GM21619 (cell line): ENCODE measurements around the gene ZNF709.
A peak's percentile ranks its signal among the peaks of the same experiment; 100 is the strongest.
"Not testable (repeated sequence)": the region's sequence is repeated elsewhere in the genome, so short reads cannot be mapped to it uniquely, and the experiment has no call there.

ENCODE experiments used
- ATAC-seq: cut with Tn5 transposase; IDR thresholded peaks from one replicate; pipeline ENCODE4 v1.9.1; 2021; ENCODE audit not compliant: unreplicated experiment

ZNF709 gene

DNA sequence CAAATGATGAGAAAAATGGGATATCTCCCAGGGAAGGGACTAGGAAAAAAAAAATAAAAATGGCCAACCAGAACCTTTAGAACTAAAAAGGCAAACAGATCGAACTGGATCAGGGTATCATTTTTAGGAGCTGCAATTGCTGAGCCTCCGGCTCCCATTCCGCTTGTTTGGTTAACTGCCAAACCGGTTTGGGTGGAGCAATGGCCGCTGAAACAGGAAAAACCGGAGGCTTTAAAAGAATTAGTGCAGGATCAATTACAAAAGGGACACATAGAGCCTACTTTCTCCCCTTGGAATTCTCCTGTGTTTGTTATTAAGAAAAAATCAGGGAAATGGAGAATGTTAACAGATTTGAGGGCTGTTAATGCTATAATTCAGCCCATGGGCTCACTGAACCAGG lies 31.1 kb downstream of the ZNF709 start:
- ATAC-seq: no peak

DNA sequence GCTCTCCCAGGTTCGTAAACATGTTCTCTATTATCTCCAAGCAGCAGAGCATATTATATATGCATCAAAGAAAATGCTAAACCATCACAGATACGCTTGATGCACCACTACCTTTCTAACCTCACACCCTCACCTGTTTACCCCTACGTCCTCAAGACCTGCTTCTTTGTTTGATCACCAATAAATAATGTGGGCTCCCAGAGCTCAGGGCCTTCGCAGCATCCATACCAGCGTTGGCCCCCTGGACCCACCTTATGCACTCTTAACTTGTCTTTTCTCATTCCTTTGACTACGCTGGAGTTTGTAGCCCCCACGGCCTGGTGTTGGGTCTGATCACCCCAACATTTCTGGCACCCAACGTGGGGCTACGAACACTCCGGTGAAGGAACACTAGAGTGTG lies 33.8 kb downstream of the ZNF709 start:
- ATAC-seq: no peak

GRCh38 chr19:12448808-12449207 lies 35.8 kb downstream of the ZNF709 start:
- ATAC-seq: no peak

DNA sequence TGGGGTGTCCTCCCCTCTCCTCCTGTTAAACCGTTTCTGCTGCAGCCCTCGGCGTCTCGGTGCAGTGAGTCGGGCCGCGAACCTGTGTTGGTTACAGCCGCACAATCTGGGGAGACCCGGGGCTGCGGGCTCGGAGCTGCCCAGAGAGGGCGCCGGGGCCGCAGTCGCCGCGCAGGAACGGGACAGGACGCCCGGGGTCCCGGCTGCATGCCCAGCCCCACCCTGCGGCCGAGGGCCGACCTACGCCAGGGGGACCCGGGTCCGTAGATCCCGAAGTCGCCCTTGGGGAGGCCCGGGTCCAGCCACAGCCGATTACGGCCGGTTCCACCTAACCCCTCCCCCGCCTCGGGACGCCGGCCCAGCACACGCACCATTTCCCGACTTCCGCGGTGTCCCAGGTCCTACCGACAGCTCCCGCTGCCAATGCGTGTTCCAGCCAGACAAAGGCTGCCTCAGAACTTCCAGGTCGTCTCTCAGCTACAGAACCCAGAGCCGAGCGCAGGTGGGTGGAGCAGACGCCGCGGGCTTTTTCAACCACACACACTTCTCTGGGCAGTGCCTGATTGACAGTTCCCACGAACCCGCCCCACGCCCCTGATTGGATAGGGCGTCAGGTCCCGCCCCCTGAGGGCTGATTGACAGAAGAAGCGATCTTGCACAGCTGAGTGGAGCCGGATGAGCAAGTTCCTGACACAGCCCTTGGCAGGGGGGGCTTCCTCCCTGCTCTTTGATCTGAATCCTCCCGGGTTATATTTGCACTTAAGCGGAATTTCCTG lies 43.9 kb downstream of the ZNF709 start, which contains the start of gene ZNF443:
TSS of gene ZNF443 (minus strand) at position 481 of the 776 bp plus-strand sequence. CDS start at position 374, 107 bp downstream.
- peak; percentile 87 for ATAC-seq

GRCh38 chr19:12439686-12440540 lies 44.7 kb downstream of the ZNF709 start:
- peak; percentile 29 for ATAC-seq

DNA sequence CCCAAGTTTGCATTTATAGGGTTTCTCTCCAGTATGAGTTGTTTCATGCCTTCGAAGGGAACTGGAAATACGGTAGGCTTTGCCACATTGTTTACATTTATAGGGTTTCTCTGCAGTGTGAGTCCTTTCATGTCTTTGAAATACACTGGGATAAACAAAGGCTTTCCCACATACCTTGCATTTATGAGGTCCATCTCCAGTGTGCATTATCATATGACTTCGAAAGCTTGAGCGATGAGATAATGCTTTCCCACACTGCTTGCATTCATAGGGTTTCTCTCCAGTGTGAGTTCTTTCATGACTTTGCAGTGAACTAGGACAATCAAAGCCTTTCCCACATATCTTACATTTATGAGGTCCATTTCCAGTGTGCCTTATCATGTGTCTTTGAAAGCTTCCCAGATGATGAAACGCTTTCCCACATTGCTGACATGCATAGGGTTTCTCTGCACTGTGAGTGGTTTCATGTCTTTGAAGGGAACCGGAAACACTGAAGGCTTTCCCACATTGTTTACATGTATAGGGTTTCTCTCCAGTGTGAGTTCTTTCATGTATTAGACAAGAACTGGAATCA lies 53.8 kb downstream of the ZNF709 start:
- not testable (repeated sequence) for ATAC-seq

DNA sequence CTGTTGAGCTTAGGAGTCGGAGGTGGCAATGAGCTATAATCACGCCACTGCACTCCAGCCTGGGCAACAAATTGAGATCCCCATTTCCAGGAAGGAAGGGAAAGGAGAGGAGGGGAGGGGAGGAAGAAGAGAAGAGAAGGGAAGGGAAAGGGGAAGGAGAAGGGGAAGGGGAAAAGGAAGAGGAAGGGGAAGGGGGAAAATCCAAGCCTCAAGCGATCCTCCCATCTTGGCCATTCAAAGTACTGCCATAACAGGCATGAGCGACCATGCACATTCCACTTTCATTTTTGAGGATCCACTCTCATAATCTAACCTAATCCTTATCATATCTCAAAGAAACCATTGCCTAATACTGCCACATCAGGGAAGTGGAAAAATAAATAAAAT lies 58.7 kb downstream of the ZNF709 start:
- no peak for ATAC-seq

- no peak for ATAC-seq
Observed at GRCh38 chr19:12425236-12425887, 59.3 kb downstream of the ZNF709 start.

GRCh38 chr19:12417273-12417672 lies 67.3 kb downstream of the ZNF709 start:
- ATAC-seq: not testable (repeated sequence)

- no peak for ATAC-seq
Observed at GRCh38 chr19:12411893-12412292, 72.7 kb downstream of the ZNF709 start.
